ENCODE results near the gene MEIOSIN.

MEIOSIN gene

GRCh38 chr19:45701676-45702075, 31.6 kb upstream of the MEIOSIN start:
- DNase-seq (ENCODE audit: insufficient read length, low spot score) (no peak), FAIRE-seq (no peak)
- no peak for TF ChIP-seq CTCF (IDR thresholded peaks at IDR 0.05; ENCODE audit: insufficient read depth, missing control alignments)

GRCh38 chr19:45705115-45705514, 28.1 kb upstream of the MEIOSIN start:
- no peak for DNase-seq (ENCODE audit: insufficient read length, low spot score)
- FAIRE-seq = no peak
- TF ChIP-seq CTCF (IDR thresholded peaks at IDR 0.05; ENCODE audit: insufficient read depth, missing control alignments) = no peak

- FAIRE-seq = no peak
These were observed 27.4 kb upstream of the MEIOSIN start for GRCh38 chr19:45705710-45706415.

GRCh38 chr19:45710356-45711130, 22.7 kb upstream of the MEIOSIN start:
- DNase-seq (ENCODE audit: insufficient read length, low spot score) (no peak), FAIRE-seq (no peak)
- no peak for TF ChIP-seq CTCF (IDR thresholded peaks at IDR 0.05; ENCODE audit: insufficient read depth, missing control alignments)

More at GRCh38 chr19:45705710-45706415, 27.4 kb upstream of the MEIOSIN start:
- TF ChIP-seq CTCF (IDR thresholded peaks at IDR 0.05; ENCODE audit: insufficient read depth, missing control alignments) = no peak
- no peak for DNase-seq (ENCODE audit: insufficient read length, low spot score)

GRCh38 chr19:45711851-45712698, 21.2 kb upstream of the MEIOSIN start:
- FAIRE-seq = no peak
- no peak for DNase-seq (ENCODE audit: insufficient read length, low spot score)
- no peak for TF ChIP-seq CTCF (IDR thresholded peaks at IDR 0.05; ENCODE audit: insufficient read depth, missing control alignments)

- DNase-seq (ENCODE audit: insufficient read length, low spot score) (no peak), FAIRE-seq (no peak)
- TF ChIP-seq CTCF (IDR thresholded peaks at IDR 0.05; ENCODE audit: insufficient read depth, missing control alignments) = no peak
These were observed 20.6 kb upstream of the MEIOSIN start for GRCh38 chr19:45712699-45713067.

Data from D721Med (cell line).